Right lobe of liver (tissue), 4 donors: ENCODE measurements around the gene LRRC2.

ENCODE experiments used
- POLR2A ChIP-seq: fragments of 450-650 bp; IDR thresholded peaks from one replicate; pipeline ENCODE4 v1.6.1; 2017; ENCODE audit warnings: antibody characterized with exemption, mild to moderate bottlenecking
- TF ChIP-seq, protein P1 (sequence below), 4 donors: fragments of 200-600 bp in 3 of 4; fragments of 450-650 bp in 1 of 4; IDR thresholded peaks; one replicate each; pipeline versions ENCODE4 v1.5.1 to v1.8.0; 2016 to 2022; ENCODE audit warnings: antibody characterized with exemption in 4 of 4, mild to moderate bottlenecking in 2 of 4
- donor health status: DM: no; HTN: no; CAD: no.
- donor health status: DM: no; HTN: no; CAD: no.
- donor health status: DM: no; HTN: yes; CAD: no.

- TF ChIP-seq, protein P1, sequence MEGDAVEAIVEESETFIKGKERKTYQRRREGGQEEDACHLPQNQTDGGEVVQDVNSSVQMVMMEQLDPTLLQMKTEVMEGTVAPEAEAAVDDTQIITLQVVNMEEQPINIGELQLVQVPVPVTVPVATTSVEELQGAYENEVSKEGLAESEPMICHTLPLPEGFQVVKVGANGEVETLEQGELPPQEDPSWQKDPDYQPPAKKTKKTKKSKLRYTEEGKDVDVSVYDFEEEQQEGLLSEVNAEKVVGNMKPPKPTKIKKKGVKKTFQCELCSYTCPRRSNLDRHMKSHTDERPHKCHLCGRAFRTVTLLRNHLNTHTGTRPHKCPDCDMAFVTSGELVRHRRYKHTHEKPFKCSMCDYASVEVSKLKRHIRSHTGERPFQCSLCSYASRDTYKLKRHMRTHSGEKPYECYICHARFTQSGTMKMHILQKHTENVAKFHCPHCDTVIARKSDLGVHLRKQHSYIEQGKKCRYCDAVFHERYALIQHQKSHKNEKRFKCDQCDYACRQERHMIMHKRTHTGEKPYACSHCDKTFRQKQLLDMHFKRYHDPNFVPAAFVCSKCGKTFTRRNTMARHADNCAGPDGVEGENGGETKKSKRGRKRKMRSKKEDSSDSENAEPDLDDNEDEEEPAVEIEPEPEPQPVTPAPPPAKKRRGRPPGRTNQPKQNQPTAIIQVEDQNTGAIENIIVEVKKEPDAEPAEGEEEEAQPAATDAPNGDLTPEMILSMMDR (IDR thresholded peaks at IDR 0.05): no peak
- peak; percentile 65 for TF ChIP-seq POLR2A
Observed at GRCh38 chr3:46566040-46566641, at the start of gene LRRC2.
